Body of pancreas (tissue), 4 donors: ENCODE data around the gene CTDSPL2. TPM values are rescaled to one million over a fixed set of nuclear protein-coding genes. Genes with fewer than 3 reads are reported as not detected.

Experiments used
- ATAC-seq: fragments of 150-250 bp; one replicate; pipeline ENCODE4 v1.9.1; 2016
- DNase-seq, 4 donors: peaks; one replicate each; pipeline ENCODE4 v3.0.0-alpha.2; 2019
- H3K27ac ChIP-seq, 4 donors: fragments of 200-600 bp; sonication (generic); 1 replicate in 3 of 4; 2 replicates in 1 of 4; pipeline versions ENCODE4 v1.5.1 to v1.6.1; 2016 to 2019; ENCODE audit warnings: mild to moderate bottlenecking in 1 of 4, mixed read lengths in 1 of 4, moderate library complexity in 1 of 4
- H3K27me3 ChIP-seq, 2 donors: fragments of 200-600 bp; sonication (generic); one replicate each; pipeline ENCODE4 v1.6.0; 2016; ENCODE audit warnings: mild to moderate bottlenecking in 1 of 2
- H3K36me3 ChIP-seq, 2 donors: fragments of 200-600 bp; sonication (generic); replicated peaks in 1 of 2; 2 replicates each; pipeline ENCODE4 v1.5.1; 2016; ENCODE audit warnings: low read depth in 2 of 2; ENCODE audit not compliant: insufficient read depth in 1 of 2
- H3K4me1 ChIP-seq: fragments of 200-600 bp; sonication (generic); one replicate; pipeline ENCODE4 v1.6.0; 2016
- H3K4me3 ChIP-seq, 2 donors: fragments of 200-600 bp; sonication (generic); 1 replicate in 1 of 2; 2 replicates in 1 of 2; pipeline ENCODE4 v1.5.1; 2016 to 2019
- H3K9me3 ChIP-seq, 3 donors: fragments of 200-600 bp; sonication (generic); 1 replicate in 2 of 3; 2 replicates in 1 of 3; pipeline ENCODE4 v1.5.1; 2016
- POLR2A ChIP-seq, 3 donors: fragments of 450-650 bp; IDR thresholded peaks; one replicate each; pipeline ENCODE4 v1.6.1; 2016; ENCODE audit warnings: antibody characterized with exemption in 3 of 3, mild to moderate bottlenecking in 2 of 3
- WGBS, 2 donors: methylation state at CpG; one replicate each; pipeline ENCODE4 v1.1.5; 2017; 5-methylcytosine and 5-hydroxymethylcytosine counted together
- intact Hi-C: fragments of 100-400 bp; cut with DNase I; formaldehyde crosslinking; loops from one replicate; pipeline ENCODE4 v1.15.1; 2023
- total RNA-seq, 2 donors: library from RNA; depleted of rRNA; stranded (reverse); fragments of >200 nt; gene quantifications; one replicate each; pipeline ENCODE4 v1.1.0, GENCODE V29; 2016
- TF ChIP-seq, protein P1 (sequence below), 7 experiments: fragments of 450-650 bp in 4 of 7; fragments of 200-600 bp in 3 of 7; sonication (generic) in 3 of 7; IDR thresholded peaks; one replicate each; pipeline ENCODE4 v1.5.1; 2016 to 2019; ENCODE audit warnings: antibody characterized with exemption in 7 of 7

Gene CTDSPL2
- 10 to 100 TPM in 1 of 2 donors, 1 to 10 TPM in 1; 5.3 to 10.9 TPM for total RNA-seq

DNA sequence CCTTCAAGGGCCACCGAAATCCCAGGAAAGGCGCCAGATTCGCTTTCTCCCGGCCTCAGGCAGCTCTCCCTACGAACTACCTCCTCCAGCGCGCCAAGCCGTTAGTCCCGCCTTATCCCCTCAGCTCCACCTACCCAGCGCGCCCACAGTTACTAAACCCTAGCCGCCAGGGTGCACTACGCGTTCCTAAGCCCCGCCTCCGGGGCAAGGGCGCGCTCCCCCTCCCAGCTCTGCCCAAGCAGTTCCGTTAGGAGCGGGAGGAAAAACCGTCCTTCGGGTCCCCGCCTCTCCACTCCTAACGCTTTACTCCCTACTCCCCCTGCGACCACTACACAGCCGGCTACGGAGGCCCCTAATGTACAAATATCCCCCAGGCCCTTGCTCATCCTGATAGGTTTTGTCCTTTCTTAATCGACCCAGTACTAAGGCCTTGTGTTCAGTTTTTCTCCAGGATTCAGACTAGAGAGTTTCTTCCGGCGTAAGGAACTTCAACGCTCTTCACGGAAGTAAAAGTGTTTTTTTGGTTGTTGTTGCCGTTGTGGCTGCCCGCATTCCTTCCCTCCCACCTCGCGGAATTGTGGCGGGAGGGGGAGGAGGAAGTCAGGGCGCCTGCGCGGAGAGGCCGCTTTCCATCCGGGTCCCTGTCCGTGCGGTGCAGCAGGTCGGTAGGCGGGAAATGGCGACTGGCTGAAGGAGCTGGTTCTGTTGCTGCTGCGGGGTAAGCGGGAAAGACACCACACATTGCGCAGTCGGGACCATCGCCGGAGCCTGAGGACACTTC is at the start of gene CTDSPL2:
TSS of gene CTDSPL2 (plus strand) at position 655 of the 781 bp plus-strand sequence. CDS start 31,386 bp downstream, outside the sequence.
- peak within 1 kb of the TSS; percentile 44 to 69 for H3K4me3 ChIP-seq
- no peaks in the 10 kb centered on the region for H3K27me3 ChIP-seq
- ATAC-seq: peak; percentile 96
- peak within 1 kb of the TSS; percentile 89 to 97 (median 94) for H3K27ac ChIP-seq
- no peaks in the 10 kb centered on the region for H3K36me3 ChIP-seq
- H3K4me1 ChIP-seq: peaks cover 38% of the 10 kb centered on the region
- intact Hi-C loops: no loop called here
- H3K9me3 ChIP-seq: no peaks in the 10 kb centered on the region
- 0 to 1% methylated on average over 45 to 53 of the region's 53 CpGs for WGBS, 2 donors
- TF ChIP-seq, protein P1, sequence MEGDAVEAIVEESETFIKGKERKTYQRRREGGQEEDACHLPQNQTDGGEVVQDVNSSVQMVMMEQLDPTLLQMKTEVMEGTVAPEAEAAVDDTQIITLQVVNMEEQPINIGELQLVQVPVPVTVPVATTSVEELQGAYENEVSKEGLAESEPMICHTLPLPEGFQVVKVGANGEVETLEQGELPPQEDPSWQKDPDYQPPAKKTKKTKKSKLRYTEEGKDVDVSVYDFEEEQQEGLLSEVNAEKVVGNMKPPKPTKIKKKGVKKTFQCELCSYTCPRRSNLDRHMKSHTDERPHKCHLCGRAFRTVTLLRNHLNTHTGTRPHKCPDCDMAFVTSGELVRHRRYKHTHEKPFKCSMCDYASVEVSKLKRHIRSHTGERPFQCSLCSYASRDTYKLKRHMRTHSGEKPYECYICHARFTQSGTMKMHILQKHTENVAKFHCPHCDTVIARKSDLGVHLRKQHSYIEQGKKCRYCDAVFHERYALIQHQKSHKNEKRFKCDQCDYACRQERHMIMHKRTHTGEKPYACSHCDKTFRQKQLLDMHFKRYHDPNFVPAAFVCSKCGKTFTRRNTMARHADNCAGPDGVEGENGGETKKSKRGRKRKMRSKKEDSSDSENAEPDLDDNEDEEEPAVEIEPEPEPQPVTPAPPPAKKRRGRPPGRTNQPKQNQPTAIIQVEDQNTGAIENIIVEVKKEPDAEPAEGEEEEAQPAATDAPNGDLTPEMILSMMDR (IDR thresholded peaks at IDR 0.05): peak in 6 of 7 experiments; percentile 16 to 61 (median 51)
- peak; percentile 48 to 83 (median 77) for TF ChIP-seq POLR2A (IDR thresholded peaks at IDR 0.05)
- peak; percentile 98 to 99 (median 98) for DNase-seq

- Histone ChIP-seq H3K27ac (no peak overlapping the region), H3K4me1 (no peaks in the 10 kb centered on the region), H3K36me3 (peaks cover 0 to 3% of the 10 kb centered on the region in 2 donors), H3K27me3 (no peaks in the 10 kb centered on the region), H3K9me3 (no peaks in the 10 kb centered on the region), H3K4me3 (no peak overlapping the region)
- no peak for ATAC-seq
- no peak for DNase-seq
- intact Hi-C loops: no loop called here
- TF ChIP-seq POLR2A (IDR thresholded peaks at IDR 0.05): no peak
- TF ChIP-seq, protein P1 (IDR thresholded peaks at IDR 0.05): no peak
These were observed 46.2 kb upstream of the CTDSPL2 start for GRCh38 chr15:44381236-44381635.

GRCh38 chr15:44385344-44385942 is 42.0 kb upstream of the CTDSPL2 start:
- Histone ChIP-seq H3K4me3 (no peak overlapping the region), H3K27me3 (no peaks in the 10 kb centered on the region), H3K36me3 (peaks cover 0 to 2% of the 10 kb centered on the region in 2 donors), H3K4me1 (no peaks in the 10 kb centered on the region), H3K27ac (no peak overlapping the region), H3K9me3 (no peaks in the 10 kb centered on the region)
- no peak for DNase-seq
- no peak for TF ChIP-seq POLR2A (IDR thresholded peaks at IDR 0.05)
- TF ChIP-seq, protein P1 (IDR thresholded peaks at IDR 0.05): no peak
- 88 to 94% methylated on average over 1 of the region's 1 CpG for WGBS, 2 donors
- intact Hi-C loops: no loop called here
- ATAC-seq: no peak

GRCh38 chr15:44394062-44394461 is 33.4 kb upstream of the CTDSPL2 start:
- Histone ChIP-seq H3K27ac (no peak overlapping the region), H3K27me3 (no peaks in the 10 kb centered on the region), H3K9me3 (no peaks in the 10 kb centered on the region), H3K36me3 (no peaks in the 10 kb centered on the region), H3K4me1 (no peaks in the 10 kb centered on the region), H3K4me3 (no peak overlapping the region)
- no peak for ATAC-seq
- 90 to 92% methylated on average over 3 of the region's 3 CpGs for WGBS, 2 donors
- intact Hi-C loops: no loop called here
- DNase-seq: no peak
- TF ChIP-seq, protein P1 (IDR thresholded peaks at IDR 0.05): no peak
- TF ChIP-seq POLR2A (IDR thresholded peaks at IDR 0.05): no peak
